SK-N-SH treated with all-trans-retinoic acid at 6 μM for 48 hours (cell line): ENCODE results near the gene ELMO1.
A peak's percentile ranks its signal among the peaks of the same experiment; 100 is the strongest.

ENCODE experiments used
- ATAC-seq: fragments of 200-7000 bp; cut with Tn5 transposase; 3 replicates; pipeline ENCODE4 v1.9.1; 2020; ENCODE audit warnings: mild to moderate bottlenecking, moderate library complexity
- BACH2 ChIP-seq: fragments of 250-450 bp; sonication (Bioruptor Pico); IDR thresholded peaks from 2 replicates; pipeline ENCODE4 v1.9.0; 2021; ENCODE audit warnings: mild to moderate bottlenecking, borderline replicate concordance
- CSDC2 ChIP-seq: fragments of 250-450 bp; sonication (Bioruptor Pico); IDR thresholded peaks from 2 replicates; pipeline ENCODE4 v1.5.0; 2020; ENCODE audit warnings: mild to moderate bottlenecking, moderate library complexity
- ESRRG ChIP-seq: fragments of 250-450 bp; sonication (Bioruptor Pico); IDR thresholded peaks from 2 replicates; pipeline ENCODE4 v1.6.1; 2021; ENCODE audit warnings: mild to moderate bottlenecking
- GLIS3 ChIP-seq: fragments of 250-450 bp; sonication (Bioruptor Pico); IDR thresholded peaks from 2 replicates; pipeline ENCODE4 v1.5.0; 2020; ENCODE audit warnings: mild to moderate bottlenecking, moderate library complexity
- ISL1 ChIP-seq: fragments of 250-450 bp; sonication (Bioruptor Pico); IDR thresholded peaks from 2 replicates; pipeline ENCODE4 v2.1.2; 2022; ENCODE audit warnings: mild to moderate bottlenecking, moderate library complexity
- PPARA ChIP-seq: fragments of 250-450 bp; sonication (Bioruptor Pico); IDR thresholded peaks from 2 replicates; pipeline ENCODE4 v1.5.0; 2020; ENCODE audit warnings: mild to moderate bottlenecking, borderline replicate concordance
- RARB ChIP-seq: fragments of 250-450 bp; sonication (Bioruptor Pico); IDR thresholded peaks from 2 replicates; pipeline ENCODE4 v1.8.0; 2021; ENCODE audit warnings: mild to moderate bottlenecking, moderate library complexity
- TOX ChIP-seq: fragments of 250-450 bp; sonication (Bioruptor Pico); IDR thresholded peaks from 2 replicates; pipeline ENCODE4 v1.8.0; 2021; ENCODE audit warnings: mild to moderate bottlenecking, moderate library complexity, borderline replicate concordance
- ZC3H10 ChIP-seq: fragments of 250-450 bp; sonication (Bioruptor Pico); IDR thresholded peaks from 2 replicates; pipeline ENCODE4 v1.5.1; 2021; ENCODE audit warnings: mild to moderate bottlenecking, moderate library complexity
- ZFP30 ChIP-seq: fragments of 450-650 bp; formaldehyde crosslinking; IDR thresholded peaks from 2 replicates; pipeline ENCODE4 v1.5.0; 2022; ENCODE audit warnings: mild to moderate bottlenecking, moderate library complexity
- ZNF8 ChIP-seq: fragments of 450-650 bp; formaldehyde crosslinking; IDR thresholded peaks from 2 replicates; pipeline ENCODE4 v1.5.0; 2020; ENCODE audit warnings: mild to moderate bottlenecking, moderate library complexity
- TF ChIP-seq, protein P1 (sequence below): fragments of 250-450 bp; sonication (Bioruptor Pico); IDR thresholded peaks from 2 replicates; pipeline ENCODE4 v1.8.0; 2021; ENCODE audit warnings: low read depth, mild to moderate bottlenecking, moderate library complexity, borderline replicate concordance
- TF ChIP-seq, protein P2 (sequence below): fragments of 250-450 bp; sonication (Bioruptor Pico); IDR thresholded peaks from 2 replicates; pipeline ENCODE4 v1.5.1; 2020; ENCODE audit warnings: low read depth, mild to moderate bottlenecking, moderate library complexity
- TF ChIP-seq, protein P3 (sequence below): fragments of 250-450 bp; sonication (Bioruptor Pico); IDR thresholded peaks from 2 replicates; pipeline ENCODE4 v1.5.1; 2021; ENCODE audit warnings: mild to moderate bottlenecking, moderate library complexity
- TF ChIP-seq, protein P4 (sequence below): fragments of 250-450 bp; sonication (Bioruptor Pico); IDR thresholded peaks from 2 replicates; pipeline ENCODE4 v1.5.0; 2020; ENCODE audit warnings: mild to moderate bottlenecking, moderate library complexity
- TF ChIP-seq, protein P5 (sequence below): fragments of 250-450 bp; sonication (Bioruptor Pico); IDR thresholded peaks from 2 replicates; pipeline ENCODE4 v1.8.0; 2020; ENCODE audit warnings: mild to moderate bottlenecking, moderate library complexity, borderline replicate concordance

ELMO1 gene

DNA sequence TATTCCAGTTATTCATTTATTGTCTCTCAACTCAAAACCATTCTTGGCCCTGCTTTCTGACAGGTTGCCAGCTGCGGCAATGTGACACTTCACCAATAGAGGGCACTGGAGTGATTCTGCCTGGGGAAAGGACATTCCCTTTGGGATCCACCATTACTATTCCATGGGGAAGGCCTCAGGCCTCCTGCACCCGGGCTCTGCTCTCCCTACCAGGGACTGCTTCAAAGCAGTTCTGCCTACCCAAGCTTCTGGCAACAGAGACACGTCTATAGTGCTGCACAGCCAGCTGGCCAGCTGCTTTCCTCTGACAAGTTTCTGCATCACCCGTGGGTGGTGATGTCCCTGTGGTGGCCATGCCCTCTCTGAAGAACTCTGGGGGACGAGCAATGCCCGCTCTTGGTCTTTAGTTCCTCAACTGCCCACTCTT, 163.8 kb downstream of the ELMO1 start:
- no peak for ATAC-seq
- TF ChIP-seq PPARA (CRISPR knock-in tag) (no peak), ISL1 (CRISPR knock-in tag) (no peak)

DNA sequence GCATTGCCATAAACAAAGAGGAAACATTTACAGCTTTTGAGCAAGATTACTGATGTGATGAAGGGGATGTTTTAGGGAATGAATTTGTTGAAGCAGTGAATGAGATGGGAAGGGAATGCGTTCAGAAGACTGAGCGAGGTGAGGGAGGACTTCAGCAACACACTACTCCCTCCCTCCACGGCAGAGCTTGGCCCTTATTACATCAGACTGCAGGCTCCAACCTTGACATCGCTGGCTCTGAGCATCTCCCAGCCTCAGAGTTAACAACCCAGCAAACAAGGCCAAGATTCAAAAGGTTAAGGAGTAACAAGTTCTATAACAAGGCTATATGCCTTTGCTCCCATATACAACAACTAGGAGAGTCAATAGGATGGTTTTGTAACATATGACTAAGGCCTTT, 164.4 kb downstream of the ELMO1 start:
- ATAC-seq: no peak
- TF ChIP-seq, protein P1, sequence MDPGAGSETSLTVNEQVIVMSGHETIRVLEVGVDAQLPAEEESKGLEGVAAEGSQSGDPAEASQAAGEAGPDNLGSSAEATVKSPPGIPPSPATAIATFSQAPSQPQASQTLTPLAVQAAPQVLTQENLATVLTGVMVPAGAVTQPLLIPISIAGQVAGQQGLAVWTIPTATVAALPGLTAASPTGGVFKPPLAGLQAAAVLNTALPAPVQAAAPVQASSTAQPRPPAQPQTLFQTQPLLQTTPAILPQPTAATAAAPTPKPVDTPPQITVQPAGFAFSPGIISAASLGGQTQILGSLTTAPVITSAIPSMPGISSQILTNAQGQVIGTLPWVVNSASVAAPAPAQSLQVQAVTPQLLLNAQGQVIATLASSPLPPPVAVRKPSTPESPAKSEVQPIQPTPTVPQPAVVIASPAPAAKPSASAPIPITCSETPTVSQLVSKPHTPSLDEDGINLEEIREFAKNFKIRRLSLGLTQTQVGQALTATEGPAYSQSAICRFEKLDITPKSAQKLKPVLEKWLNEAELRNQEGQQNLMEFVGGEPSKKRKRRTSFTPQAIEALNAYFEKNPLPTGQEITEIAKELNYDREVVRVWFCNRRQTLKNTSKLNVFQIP (CRISPR knock-in tag): no peak
- TF ChIP-seq ZFP30 (CRISPR knock-in tag) (no peak), ZC3H10 (no peak), BACH2 (CRISPR knock-in tag) (no peak), TOX (no peak), ESRRG (CRISPR knock-in tag) (no peak), RARB (no peak), GLIS3 (CRISPR knock-in tag) (no peak)
- TF ChIP-seq, protein P2, sequence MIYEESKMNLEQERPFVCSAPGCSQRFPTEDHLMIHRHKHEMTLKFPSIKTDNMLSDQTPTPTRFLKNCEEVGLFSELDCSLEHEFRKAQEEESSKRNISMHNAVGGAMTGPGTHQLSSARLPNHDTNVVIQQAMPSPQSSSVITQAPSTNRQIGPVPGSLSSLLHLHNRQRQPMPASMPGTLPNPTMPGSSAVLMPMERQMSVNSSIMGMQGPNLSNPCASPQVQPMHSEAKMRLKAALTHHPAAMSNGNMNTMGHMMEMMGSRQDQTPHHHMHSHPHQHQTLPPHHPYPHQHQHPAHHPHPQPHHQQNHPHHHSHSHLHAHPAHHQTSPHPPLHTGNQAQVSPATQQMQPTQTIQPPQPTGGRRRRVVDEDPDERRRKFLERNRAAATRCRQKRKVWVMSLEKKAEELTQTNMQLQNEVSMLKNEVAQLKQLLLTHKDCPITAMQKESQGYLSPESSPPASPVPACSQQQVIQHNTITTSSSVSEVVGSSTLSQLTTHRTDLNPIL: no peak

DNA sequence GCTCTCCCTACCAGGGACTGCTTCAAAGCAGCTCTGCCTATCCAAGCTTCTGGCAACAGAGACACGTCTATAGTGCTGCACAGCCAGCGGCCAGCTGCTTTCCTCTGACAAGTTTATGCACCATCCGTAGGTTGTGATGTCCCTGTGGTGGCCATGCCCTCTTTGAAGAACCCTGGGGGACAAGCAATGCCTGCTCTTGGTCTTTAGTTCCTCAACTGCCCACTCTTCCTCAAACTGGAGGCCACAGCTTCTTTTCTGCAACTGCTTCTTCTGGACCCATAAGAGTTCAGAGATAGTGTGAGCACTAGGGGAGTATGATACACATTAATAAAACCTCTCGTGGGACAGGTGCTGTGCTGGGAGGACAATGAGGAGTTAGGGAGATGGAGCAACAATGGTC, 164.9 kb downstream of the ELMO1 start:
- ATAC-seq: no peak
- TF ChIP-seq, protein P1 (CRISPR knock-in tag): no peak
- TF ChIP-seq TOX: no peak
- TF ChIP-seq ZNF8: no peak
- TF ChIP-seq BACH2 (CRISPR knock-in tag): no peak
- TF ChIP-seq PPARA (CRISPR knock-in tag): no peak
- TF ChIP-seq CSDC2 (CRISPR knock-in tag): no peak
- TF ChIP-seq, protein P2: no peak
- TF ChIP-seq, protein P3, sequence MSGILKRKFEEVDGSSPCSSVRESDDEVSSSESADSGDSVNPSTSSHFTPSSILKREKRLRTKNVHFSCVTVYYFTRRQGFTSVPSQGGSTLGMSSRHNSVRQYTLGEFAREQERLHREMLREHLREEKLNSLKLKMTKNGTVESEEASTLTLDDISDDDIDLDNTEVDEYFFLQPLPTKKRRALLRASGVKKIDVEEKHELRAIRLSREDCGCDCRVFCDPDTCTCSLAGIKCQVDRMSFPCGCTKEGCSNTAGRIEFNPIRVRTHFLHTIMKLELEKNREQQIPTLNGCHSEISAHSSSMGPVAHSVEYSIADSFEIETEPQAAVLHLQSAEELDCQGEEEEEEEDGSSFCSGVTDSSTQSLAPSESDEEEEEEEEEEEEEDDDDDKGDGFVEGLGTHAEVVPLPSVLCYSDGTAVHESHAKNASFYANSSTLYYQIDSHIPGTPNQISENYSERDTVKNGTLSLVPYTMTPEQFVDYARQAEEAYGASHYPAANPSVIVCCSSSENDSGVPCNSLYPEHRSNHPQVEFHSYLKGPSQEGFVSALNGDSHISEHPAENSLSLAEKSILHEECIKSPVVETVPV (CRISPR knock-in tag): no peak
- TF ChIP-seq, all 23 proteins: peak for 0

DNA sequence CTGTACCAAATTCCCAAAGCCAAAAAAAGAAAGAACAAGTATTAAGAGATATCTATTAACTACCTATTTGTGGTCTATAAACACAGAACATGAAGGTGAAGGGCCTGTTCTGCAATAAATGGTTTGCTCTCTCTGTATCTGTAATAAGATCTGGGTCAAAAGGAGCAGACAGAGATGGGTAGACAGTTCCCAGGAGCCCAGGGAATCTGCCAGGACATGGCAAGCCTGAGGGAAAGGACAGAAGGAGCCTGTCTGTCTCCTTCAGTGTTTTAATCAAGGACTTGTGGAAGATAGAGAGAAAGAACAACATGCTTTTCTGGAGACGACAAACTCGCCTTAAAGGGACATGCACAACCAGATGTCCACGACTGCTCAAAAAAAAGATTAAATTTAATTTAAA, 165.7 kb downstream of the ELMO1 start:
- TF ChIP-seq GLIS3 (CRISPR knock-in tag): no peak
- TF ChIP-seq, protein P4, sequence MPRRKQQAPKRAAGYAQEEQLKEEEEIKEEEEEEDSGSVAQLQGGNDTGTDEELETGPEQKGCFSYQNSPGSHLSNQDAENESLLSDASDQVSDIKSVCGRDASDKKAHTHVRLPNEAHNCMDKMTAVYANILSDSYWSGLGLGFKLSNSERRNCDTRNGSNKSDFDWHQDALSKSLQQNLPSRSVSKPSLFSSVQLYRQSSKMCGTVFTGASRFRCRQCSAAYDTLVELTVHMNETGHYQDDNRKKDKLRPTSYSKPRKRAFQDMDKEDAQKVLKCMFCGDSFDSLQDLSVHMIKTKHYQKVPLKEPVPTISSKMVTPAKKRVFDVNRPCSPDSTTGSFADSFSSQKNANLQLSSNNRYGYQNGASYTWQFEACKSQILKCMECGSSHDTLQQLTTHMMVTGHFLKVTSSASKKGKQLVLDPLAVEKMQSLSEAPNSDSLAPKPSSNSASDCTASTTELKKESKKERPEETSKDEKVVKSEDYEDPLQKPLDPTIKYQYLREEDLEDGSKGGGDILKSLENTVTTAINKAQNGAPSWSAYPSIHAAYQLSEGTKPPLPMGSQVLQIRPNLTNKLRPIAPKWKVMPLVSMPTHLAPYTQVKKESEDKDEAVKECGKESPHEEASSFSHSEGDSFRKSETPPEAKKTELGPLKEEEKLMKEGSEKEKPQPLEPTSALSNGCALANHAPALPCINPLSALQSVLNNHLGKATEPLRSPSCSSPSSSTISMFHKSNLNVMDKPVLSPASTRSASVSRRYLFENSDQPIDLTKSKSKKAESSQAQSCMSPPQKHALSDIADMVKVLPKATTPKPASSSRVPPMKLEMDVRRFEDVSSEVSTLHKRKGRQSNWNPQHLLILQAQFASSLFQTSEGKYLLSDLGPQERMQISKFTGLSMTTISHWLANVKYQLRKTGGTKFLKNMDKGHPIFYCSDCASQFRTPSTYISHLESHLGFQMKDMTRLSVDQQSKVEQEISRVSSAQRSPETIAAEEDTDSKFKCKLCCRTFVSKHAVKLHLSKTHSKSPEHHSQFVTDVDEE (CRISPR knock-in tag): peak; percentile 41; the same call in 1 of the 2 replicates

DNA sequence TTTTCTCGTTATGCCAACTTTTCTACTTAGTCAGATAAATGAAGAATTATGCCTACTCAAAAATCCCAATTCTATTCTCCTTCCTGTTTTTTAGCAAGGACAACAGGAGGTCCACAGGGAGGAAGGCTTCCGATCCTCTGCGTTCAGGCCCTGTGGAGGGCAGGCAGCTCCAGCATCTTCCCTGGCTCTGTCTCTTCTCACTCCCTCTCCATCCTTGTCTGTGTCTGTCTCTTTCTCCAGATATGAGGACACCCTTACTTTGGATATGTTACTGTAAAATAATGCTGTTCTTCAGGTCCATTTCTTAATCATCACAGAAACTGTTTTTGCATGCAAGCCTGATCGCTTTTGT, 166.6 kb downstream of the ELMO1 start:
- TF ChIP-seq, protein P5, sequence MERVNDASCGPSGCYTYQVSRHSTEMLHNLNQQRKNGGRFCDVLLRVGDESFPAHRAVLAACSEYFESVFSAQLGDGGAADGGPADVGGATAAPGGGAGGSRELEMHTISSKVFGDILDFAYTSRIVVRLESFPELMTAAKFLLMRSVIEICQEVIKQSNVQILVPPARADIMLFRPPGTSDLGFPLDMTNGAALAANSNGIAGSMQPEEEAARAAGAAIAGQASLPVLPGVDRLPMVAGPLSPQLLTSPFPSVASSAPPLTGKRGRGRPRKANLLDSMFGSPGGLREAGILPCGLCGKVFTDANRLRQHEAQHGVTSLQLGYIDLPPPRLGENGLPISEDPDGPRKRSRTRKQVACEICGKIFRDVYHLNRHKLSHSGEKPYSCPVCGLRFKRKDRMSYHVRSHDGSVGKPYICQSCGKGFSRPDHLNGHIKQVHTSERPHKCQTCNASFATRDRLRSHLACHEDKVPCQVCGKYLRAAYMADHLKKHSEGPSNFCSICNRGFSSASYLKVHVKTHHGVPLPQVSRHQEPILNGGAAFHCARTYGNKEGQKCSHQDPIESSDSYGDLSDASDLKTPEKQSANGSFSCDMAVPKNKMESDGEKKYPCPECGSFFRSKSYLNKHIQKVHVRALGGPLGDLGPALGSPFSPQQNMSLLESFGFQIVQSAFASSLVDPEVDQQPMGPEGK (CRISPR knock-in tag): no peak
- TF ChIP-seq ISL1 (CRISPR knock-in tag): no peak
- TF ChIP-seq, protein P4 (CRISPR knock-in tag): no peak
- no peak for ATAC-seq

More for the DNA sequence above, 165.7 kb downstream of the ELMO1 start:
- ATAC-seq: no peak
